H1 (cell line): ENCODE results near the gene ACAD11. TPM values are rescaled to one million over a fixed set of nuclear protein-coding genes. Genes with fewer than 3 reads are reported as not detected.

ENCODE experiments used
- CTCF ChIA-PET: fragments of 300-600 bp; sonication (Branson Sonifier 250); formaldehyde crosslinking; loops from one replicate; lab custom pipeline; 2021; ENCODE audit not compliant: partially characterized antibody; lab: Charles Lee
- POLR2A ChIA-PET: fragments of 300-600 bp; sonication (Branson Sonifier 250); formaldehyde crosslinking; loops from one replicate; lab custom pipeline; 2021; ENCODE audit warnings: inconsistent platforms; ENCODE audit not compliant: partially characterized antibody; lab: Charles Lee
- DNase-seq, 2 experiments: peaks; one replicate each; pipeline versions ENCODE4 v3.0.0 to v3.0.0-alpha.2; 2010 to 2022; ENCODE audit warnings: low spot score in 2 of 2, low read depth in 1 of 2, mixed read lengths in 1 of 2
- FAIRE-seq: peaks from 2 replicates; lab custom pipeline; 2011; peaks lifted over from hg19 to GRCh38; lab: Jason Lieb, UNC
- H2AFZ ChIP-seq: 2 replicates; pipeline ENCODE4 v1.8.1; 2012; ENCODE audit warnings: low read length, inconsistent platforms
- H2AK5ac ChIP-seq: 2 replicates; pipeline ENCODE4 v1.6.1; 2013; ENCODE audit warnings: low read depth, low read length
- H2BK120ac ChIP-seq: replicated peaks from 2 replicates; pipeline ENCODE3; 2013; ENCODE audit warnings: low read depth, low read length, inconsistent platforms
- H2BK12ac ChIP-seq: 2 replicates; pipeline ENCODE4 v1.6.1; 2013; ENCODE audit warnings: low read depth, low read length
- H2BK15ac ChIP-seq: 2 replicates; pipeline ENCODE4 v1.6.1; 2013; ENCODE audit warnings: low read length
- H2BK20ac ChIP-seq: 2 replicates; pipeline ENCODE4 v1.6.1; 2013; ENCODE audit warnings: low read length
- H2BK5ac ChIP-seq: 2 replicates; pipeline ENCODE4 v1.6.1; 2013; ENCODE audit warnings: low read depth, low read length
- H3K14ac ChIP-seq: 2 replicates; pipeline ENCODE4 v1.6.1; 2013; ENCODE audit warnings: inconsistent platforms; ENCODE audit not compliant: insufficient read length
- H3K18ac ChIP-seq: 2 replicates; pipeline ENCODE4 v1.6.1; 2013; ENCODE audit warnings: low read length; ENCODE audit errors: extremely low read depth
- H3K23ac ChIP-seq: 2 replicates; pipeline ENCODE4 v1.6.1; 2013; ENCODE audit warnings: inconsistent platforms; ENCODE audit not compliant: insufficient read length
- H3K23me2 ChIP-seq: 2 replicates; pipeline ENCODE4 v1.6.1; 2013; ENCODE audit warnings: low read depth, low read length
- H3K27ac ChIP-seq: 2 replicates; pipeline ENCODE4 v1.6.1; 2011; ENCODE audit warnings: low read depth, low read length, inconsistent platforms
- H3K27me3 ChIP-seq, 4 experiments: replicated peaks in 1 of 4; 1 replicate in 1 of 4; 2 replicates in 3 of 4; pipeline versions ENCODE4 v1.6.1 to v1.8.1; 2011 to 2013; ENCODE audit warnings: low read length in 3 of 4, mild to moderate bottlenecking in 3 of 4, inconsistent platforms in 2 of 4, mixed read lengths in 2 of 4, moderate library complexity in 1 of 4; ENCODE audit not compliant: control insufficient read depth in 3 of 4, insufficient read depth in 3 of 4; ENCODE audit errors: extremely low read depth in 1 of 4
- H3K36me3 ChIP-seq, 4 experiments: 2 replicates each; pipeline versions ENCODE4 v1.6.1 to v1.8.1; 2011 to 2013; ENCODE audit warnings: mild to moderate bottlenecking in 4 of 4, low read length in 3 of 4, moderate library complexity in 2 of 4, control low read depth in 1 of 4, inconsistent platforms in 1 of 4; ENCODE audit not compliant: insufficient read depth in 4 of 4, control insufficient read depth in 2 of 4
- H3K4ac ChIP-seq: replicated peaks from 2 replicates; pipeline ENCODE3; 2013; ENCODE audit warnings: low read length, low read depth, mixed read lengths, inconsistent platforms; ENCODE audit not compliant: insufficient read length
- H3K4me1 ChIP-seq, 4 experiments: replicated peaks in 1 of 4; 1 replicate in 1 of 4; 2 replicates in 3 of 4; pipeline versions ENCODE4 v1.6.1 to v1.8.1; 2011 to 2013; ENCODE audit warnings: low read length in 3 of 4, inconsistent platforms in 2 of 4, mixed read lengths in 1 of 4; ENCODE audit not compliant: insufficient read depth in 4 of 4, control insufficient read depth in 3 of 4
- H3K4me2 ChIP-seq, 2 experiments: 2 replicates each; pipeline versions ENCODE4 v1.6.1 to v1.8.1; 2011 to 2013; ENCODE audit warnings: low read depth in 2 of 2, low read length in 2 of 2, control low read depth in 1 of 2, inconsistent platforms in 1 of 2, mild to moderate bottlenecking in 1 of 2; ENCODE audit not compliant: insufficient read depth in 1 of 2
- H3K4me3 ChIP-seq, 4 experiments: fragments of 200-600, 300-600 bp in 1 of 4; sonication (generic), shearing (Covaris generic), sonication (Bioruptor Twin) in 1 of 4; 2 replicates each; pipeline versions ENCODE4 v1.5.1 to v1.8.1; 2011 to 2016; ENCODE audit warnings: low read length in 4 of 4, low read depth in 3 of 4, control low read depth in 2 of 4, inconsistent platforms in 2 of 4, mild to moderate bottlenecking in 2 of 4, mixed read lengths in 1 of 4, moderate library complexity in 1 of 4; ENCODE audit not compliant: insufficient read depth in 2 of 4; ENCODE audit errors: extremely low read depth in 1 of 4
- H3K56ac ChIP-seq: replicated peaks from 2 replicates; pipeline ENCODE3; 2013; ENCODE audit warnings: low read depth, mild to moderate bottlenecking, mixed read lengths, low read length, inconsistent platforms; ENCODE audit not compliant: insufficient read length
- H3K79me1 ChIP-seq: 2 replicates; pipeline ENCODE4 v1.6.1; 2013; ENCODE audit warnings: low read depth, low read length, control low read depth
- H3K79me2 ChIP-seq, 2 experiments: 2 replicates each; pipeline versions ENCODE4 v1.6.1 to v1.8.1; 2012 to 2013; ENCODE audit warnings: low read length in 2 of 2, mild to moderate bottlenecking in 2 of 2, inconsistent platforms in 1 of 2; ENCODE audit not compliant: insufficient read depth in 2 of 2, control insufficient read depth in 1 of 2
- H3K9ac ChIP-seq, 4 experiments: replicated peaks in 1 of 4; 1 replicate in 1 of 4; 2 replicates in 3 of 4; pipeline versions ENCODE4 v1.6.1 to v1.8.1; 2011 to 2013; ENCODE audit warnings: low read depth in 3 of 4, low read length in 3 of 4, control low read depth in 2 of 4, mild to moderate bottlenecking in 2 of 4, moderate library complexity in 2 of 4, inconsistent platforms in 1 of 4; ENCODE audit errors: extremely low read depth in 1 of 4
- H3K9me3 ChIP-seq, 2 experiments: 2 replicates each; pipeline versions ENCODE4 v1.6.1 to v1.8.1; 2012 to 2013; ENCODE audit warnings: mild to moderate bottlenecking in 2 of 2, moderate library complexity in 2 of 2, control low read depth in 1 of 2, inconsistent platforms in 1 of 2, low read depth in 1 of 2, low read length in 1 of 2, mixed read lengths in 1 of 2; ENCODE audit not compliant: insufficient read depth in 2 of 2
- H4K20me1 ChIP-seq, 2 experiments: replicated peaks in 1 of 2; 2 replicates each; pipeline versions ENCODE3 to v1.8.1; 2011 to 2013; ENCODE audit warnings: inconsistent platforms in 2 of 2, low read length in 2 of 2, mild to moderate bottlenecking in 1 of 2; ENCODE audit not compliant: insufficient read depth in 2 of 2, control insufficient read depth in 1 of 2
- H4K5ac ChIP-seq: 2 replicates; pipeline ENCODE4 v1.6.1; 2013; ENCODE audit warnings: low read length, low read depth, mixed read lengths, inconsistent platforms; ENCODE audit not compliant: insufficient read length
- H4K8ac ChIP-seq: 2 replicates; pipeline ENCODE4 v1.8.0; 2013; ENCODE audit warnings: mild to moderate bottlenecking, moderate library complexity, low read length, inconsistent platforms; ENCODE audit not compliant: insufficient read depth; ENCODE audit errors: extremely low read depth
- H4K91ac ChIP-seq: replicated peaks from 2 replicates; pipeline ENCODE3; 2013; ENCODE audit warnings: low read length, mixed read lengths, inconsistent platforms; ENCODE audit not compliant: insufficient read length
- CHD1 ChIP-seq: IDR thresholded peaks from 2 replicates; pipeline ENCODE4 v1.6.1; 2012; ENCODE audit warnings: low read depth, low read length, improper control_type of control experiment
- CTCF ChIP-seq, 3 experiments: IDR thresholded peaks; 1 replicate in 2 of 3; 2 replicates in 1 of 3; pipeline versions ENCODE4 v1.5.1 to v1.6.1; 2011; ENCODE audit warnings: low read length in 3 of 3, mild to moderate bottlenecking in 3 of 3, inconsistent platforms in 2 of 3, low read depth in 1 of 3, moderate library complexity in 1 of 3; ENCODE audit not compliant: insufficient read depth in 1 of 3; ENCODE audit errors: control extremely low read depth in 1 of 3
- EP300 ChIP-seq, 2 experiments: IDR thresholded peaks; 1 replicate in 1 of 2; 2 replicates in 1 of 2; pipeline ENCODE4 v1.6.1; 2011 to 2012; ENCODE audit warnings: low read depth in 2 of 2, low read length in 2 of 2, mild to moderate bottlenecking in 2 of 2, borderline replicate concordance in 1 of 2, inconsistent platforms in 1 of 2, moderate library complexity in 1 of 2
- KDM1A ChIP-seq: fragments of 200-600, 300-600 bp; sonication (generic); IDR thresholded peaks from 2 replicates; pipeline ENCODE4 v1.7.1; 2016; ENCODE audit warnings: mild to moderate bottlenecking, low read length, borderline replicate concordance
- KDM5A ChIP-seq: fragments of 200-600 bp; IDR thresholded peaks from 2 replicates; pipeline ENCODE4 v1.7.1; 2012; ENCODE audit warnings: mild to moderate bottlenecking, low read length, inconsistent platforms, mixed read lengths
- PHF8 ChIP-seq: fragments of 200-600 bp; sonication (generic); conservative IDR thresholded peaks from 2 replicates; pipeline ENCODE4 v1.7.1; 2012; ENCODE audit warnings: low read depth, mild to moderate bottlenecking, inconsistent platforms, low read length, moderate library complexity
- RNF2 ChIP-seq: fragments of 200-900, 300-1000 bp; sonication (generic); IDR thresholded peaks from 2 replicates; pipeline ENCODE4 v1.7.1; 2016; ENCODE audit warnings: borderline replicate concordance, low read depth, mild to moderate bottlenecking, antibody characterized with exemption, low read length; ENCODE audit not compliant: poor library complexity, severe bottlenecking; ENCODE audit errors: missing control alignments
- RXRA ChIP-seq: IDR thresholded peaks from 2 replicates; pipeline ENCODE4 v1.6.1; 2011; ENCODE audit warnings: low read depth, mild to moderate bottlenecking, low read length, moderate library complexity; ENCODE audit not compliant: insufficient read depth
- SIRT6 ChIP-seq: IDR thresholded peaks from one replicate; pipeline ENCODE4 v1.7.1; 2012; ENCODE audit warnings: low read length, inconsistent platforms
- ZNF274 ChIP-seq: IDR thresholded peaks from 2 replicates; pipeline ENCODE4 v1.7.0; 2012; ENCODE audit warnings: low read length, borderline replicate concordance; ENCODE audit errors: extremely low read depth
- WGBS, 2 experiments: shearing (Covaris generic) in 1 of 2; methylation state at CpG; one replicate each; pipeline versions ENCODE4 v1.1.6 to v1.1.7; 2013 to 2015; ENCODE audit warnings: low lambda C conversion rate in 2 of 2, mixed read lengths in 2 of 2, inconsistent platforms in 1 of 2, low coverage in 1 of 2, missing lambda C conversion rate in 1 of 2; ENCODE audit not compliant: insufficient replicate concordance in 2 of 2, insufficient coverage in 1 of 2, insufficient read length in 1 of 2; ENCODE audit errors: extremely low coverage in 1 of 2, missing lambda C conversion rate in 1 of 2; 5-methylcytosine and 5-hydroxymethylcytosine counted together
- polyA plus RNA-seq, 7 experiments: library from polyadenylated mRNA; depleted of rRNA in 3 of 7; stranded (reverse) in 5 of 7; unstranded in 2 of 7; fragments of >200 nt in 5 of 7; fragments of 200-250 nt in 2 of 7; gene quantifications; 1 replicate in 5 of 7; 2 replicates in 1 of 7; 4 replicates in 1 of 7; pipeline versions ENCODE4 v1.2.1 to v1.2.3, GENCODE V29; 2011 to 2013; ENCODE audit warnings: missing spikeins in 2 of 7, mixed read lengths in 2 of 7
- total RNA-seq: library from RNA; stranded (reverse); fragmentation: NEBNext Ultra II Directional; extraction: Animal tissue kit (Norgen Biotek cat#: 25700); gene quantifications from 2 replicates; pipeline ENCODE4 v1.2.1, GENCODE V29; 2021

Gene ACAD11
- total and polyA plus RNA-seq, 2 of the 8 experiments (the other 6 are each of a cell fraction or from before 2014, with no cell fraction given), result 5.5 to 11.0 TPM

GRCh38 chr3:132597660-132598059, 61.9 kb downstream of the ACAD11 start:
- no peak overlapping the region for H3K27ac ChIP-seq
- no peak overlapping the region for H2BK120ac ChIP-seq
- H3K23me2 ChIP-seq, result no peaks in the 10 kb centered on the region
- ChIA-PET POLR2A (no interaction called here), CTCF (interaction anchor here (0.6 kb wide), 1 partner anchor 79 kb away, joined by 3 read pairs; no protein-coding TSS in a partner anchor)
- no peak overlapping the region for H4K8ac ChIP-seq
- no peak overlapping the region for H3K9ac ChIP-seq
- no peak overlapping the region for H3K23ac ChIP-seq
- no peak overlapping the region for H3K4ac ChIP-seq
- H3K14ac ChIP-seq, result no peak overlapping the region
- no peaks in the 10 kb centered on the region; a peak in 1 of 8 replicates for H3K36me3 ChIP-seq
- WGBS, 2 experiments, result 86% methylated on average over 2 of the region's 2 CpGs; no CpG with 5 or more reads in 1 of the 2 experiments
- no peaks in the 10 kb centered on the region for H3K79me2 ChIP-seq
- no peaks in the 10 kb centered on the region for H3K9me3 ChIP-seq
- DNase-seq (no peak), FAIRE-seq (no peak)
- H3K56ac ChIP-seq, result no peak overlapping the region
- H3K18ac ChIP-seq, result no peak overlapping the region
- no peak overlapping the region for H2BK15ac ChIP-seq
- H2BK5ac ChIP-seq, result no peak overlapping the region
- no peak overlapping the region for H2BK12ac ChIP-seq
- H2AFZ ChIP-seq, result no peak overlapping the region
- H2BK20ac ChIP-seq, result no peak overlapping the region
- H3K79me1 ChIP-seq, result no peaks in the 10 kb centered on the region
- no peak overlapping the region for H3K4me3 ChIP-seq
- H2AK5ac ChIP-seq, result no peak overlapping the region
- H3K4me1 ChIP-seq, result no peaks in the 10 kb centered on the region; a peak in 1 of 7 replicates
- no peak overlapping the region for H4K5ac ChIP-seq
- no peaks in the 10 kb centered on the region for H3K27me3 ChIP-seq
- H4K20me1 ChIP-seq, result no peaks in the 10 kb centered on the region
- no peak overlapping the region for H4K91ac ChIP-seq
- H3K4me2 ChIP-seq, result no peak overlapping the region
- TF ChIP-seq RXRA (no peak), RNF2 (no peak), SIRT6 (no peak), CHD1 (no peak), KDM1A (no peak), KDM5A (no peak), ZNF274 (no peak), CTCF (IDR thresholded peaks at IDR 0.05; ENCODE audit: control extremely low read depth in 1 of 3, insufficient read depth in 1 of 3, low read depth in 1 of 3, low read length in 3 of 3) (no peak), PHF8 (no peak), EP300 (IDR thresholded peaks at IDR 0.05; ENCODE audit: borderline replicate concordance in 1 of 2, low read depth in 2 of 2, low read length in 2 of 2) (no peak)
